Panc1 (cell line): ENCODE results near the gene IRF3. TPM values are rescaled to one million over a fixed set of nuclear protein-coding genes. Genes with fewer than 3 reads are reported as not detected.

Source experiments
- ATAC-seq: fragments of 200-7000 bp; cut with Tn5 transposase; 2 replicates; pipeline ENCODE4 v1.9.1; 2020; ENCODE audit warnings: mild to moderate bottlenecking, moderate library complexity
- BruUV-seq: library from RNA; stranded (reverse); fragments of 400-500 nt; replicated peaks from 2 replicates; lab custom pipeline; 2021; lab: Mats Ljungman, UMichigan
- CTCF ChIA-PET: fragments of 300-600 bp; sonication (Branson Sonifier 250); formaldehyde crosslinking; loops from one replicate; lab custom pipeline; 2022; ENCODE audit warnings: antibody characterized with exemption; lab: Charles Lee
- POLR2A ChIA-PET: fragments of 300-600 bp; sonication (Branson Sonifier 250); formaldehyde crosslinking; loops from one replicate; lab custom pipeline; 2022; ENCODE audit warnings: antibody characterized with exemption; lab: Charles Lee
- DNase-seq: peaks from one replicate; pipeline ENCODE4 v3.0.0-alpha.2; 2010; ENCODE audit warnings: low read depth, low spot score
- H3K27ac ChIP-seq: 2 replicates; pipeline ENCODE4 v1.5.1; 2011; ENCODE audit warnings: mild to moderate bottlenecking, low read length, inconsistent platforms
- H3K27me3 ChIP-seq: fragments of 200-500 bp; sonication (Bioruptor generic); 2 replicates; pipeline ENCODE4 v1.6.0; 2014; ENCODE audit warnings: low read length, inconsistent platforms; ENCODE audit not compliant: control insufficient read depth, insufficient read depth
- H3K36me3 ChIP-seq: fragments of 200-500 bp; sonication (Bioruptor generic); 2 replicates; pipeline ENCODE4 v1.5.1; 2014; ENCODE audit warnings: inconsistent platforms, mild to moderate bottlenecking, low read length, moderate library complexity; ENCODE audit not compliant: control insufficient read depth, insufficient read depth
- H3K4me1 ChIP-seq: 2 replicates; pipeline ENCODE4 v1.5.1; 2011; ENCODE audit warnings: inconsistent platforms, mild to moderate bottlenecking, low read length, moderate library complexity; ENCODE audit not compliant: control insufficient read depth, insufficient read depth
- H3K4me3 ChIP-seq, 2 experiments: 2 replicates each; pipeline ENCODE4 v1.5.1; 2011 to 2012; ENCODE audit warnings: low read depth in 2 of 2, low read length in 2 of 2, mild to moderate bottlenecking in 2 of 2, inconsistent platforms in 1 of 2, moderate library complexity in 1 of 2
- H3K9me3 ChIP-seq: fragments of 200-500 bp; sonication (Bioruptor generic); 2 replicates; pipeline ENCODE4 v1.5.1; 2014; ENCODE audit warnings: low read depth, mild to moderate bottlenecking, inconsistent platforms, low read length, moderate library complexity; ENCODE audit not compliant: control insufficient read depth, insufficient read depth
- POLR2AphosphoS5 ChIP-seq: IDR thresholded peaks from 2 replicates; pipeline ENCODE4 v1.6.1; 2012; ENCODE audit warnings: mild to moderate bottlenecking, low read depth, low read length, moderate library complexity
- REST ChIP-seq, 2 experiments: IDR thresholded peaks; 2 replicates each; pipeline ENCODE4 v1.6.1; 2011 to 2012; ENCODE audit warnings: low read depth in 2 of 2, control low read depth in 1 of 2, low read length in 1 of 2, mild to moderate bottlenecking in 1 of 2, moderate library complexity in 1 of 2; ENCODE audit not compliant: insufficient read depth in 1 of 2
- SIN3A ChIP-seq: IDR thresholded peaks from 2 replicates; pipeline ENCODE4 v1.6.1; 2012; ENCODE audit warnings: low read depth, mild to moderate bottlenecking, low read length, moderate library complexity, borderline replicate concordance; ENCODE audit not compliant: insufficient read depth
- TCF7L2 ChIP-seq: IDR thresholded peaks from 2 replicates; pipeline ENCODE4 v1.6.1; 2011; ENCODE audit warnings: mild to moderate bottlenecking, low read depth, low read length, inconsistent platforms
- in situ Hi-C: cut with HindIII; loops from 2 replicates; pipeline ENCODE4 v1.10.0; 2016; ENCODE audit warnings: low sequenced_read_pairs, low pct_unique_long_range_greater_than_20kb
- intact Hi-C: fragments of 100-400 bp; cut with micrococcal nuclease; formaldehyde crosslinking; loops from one replicate; pipeline ENCODE4 v1.10.0; 2022; ENCODE audit not compliant: unreplicated experiment
- total RNA-seq: library from RNA; stranded (reverse); gene quantifications from one replicate; pipeline ENCODE4 v1.2.1, GENCODE V29; 2021; ENCODE audit not compliant: unreplicated experiment
- TF ChIP-seq, protein P1 (sequence below): fragments of 450-650 bp; IDR thresholded peaks from 2 replicates; pipeline ENCODE4 v1.5.1; 2017; ENCODE audit warnings: mild to moderate bottlenecking

The IRF3 gene
- total RNA-seq, 1 experiment from 2014 or later = 109 TPM

- Histone ChIP-seq H3K4me3 (no peak overlapping the region), H3K9me3 (no peaks in the 10 kb centered on the region), H3K27ac (peak overlapping the region; percentile 34; the same call in 1 of the 2 replicates), H3K4me1 (peaks cover 6% of the 10 kb centered on the region; the same call in 1 of the 2 replicates), H3K36me3 (peaks cover 10% of the 10 kb centered on the region; the same call in 1 of the 2 replicates), H3K27me3 (no peaks in the 10 kb centered on the region)
- TF ChIP-seq, protein P1, sequence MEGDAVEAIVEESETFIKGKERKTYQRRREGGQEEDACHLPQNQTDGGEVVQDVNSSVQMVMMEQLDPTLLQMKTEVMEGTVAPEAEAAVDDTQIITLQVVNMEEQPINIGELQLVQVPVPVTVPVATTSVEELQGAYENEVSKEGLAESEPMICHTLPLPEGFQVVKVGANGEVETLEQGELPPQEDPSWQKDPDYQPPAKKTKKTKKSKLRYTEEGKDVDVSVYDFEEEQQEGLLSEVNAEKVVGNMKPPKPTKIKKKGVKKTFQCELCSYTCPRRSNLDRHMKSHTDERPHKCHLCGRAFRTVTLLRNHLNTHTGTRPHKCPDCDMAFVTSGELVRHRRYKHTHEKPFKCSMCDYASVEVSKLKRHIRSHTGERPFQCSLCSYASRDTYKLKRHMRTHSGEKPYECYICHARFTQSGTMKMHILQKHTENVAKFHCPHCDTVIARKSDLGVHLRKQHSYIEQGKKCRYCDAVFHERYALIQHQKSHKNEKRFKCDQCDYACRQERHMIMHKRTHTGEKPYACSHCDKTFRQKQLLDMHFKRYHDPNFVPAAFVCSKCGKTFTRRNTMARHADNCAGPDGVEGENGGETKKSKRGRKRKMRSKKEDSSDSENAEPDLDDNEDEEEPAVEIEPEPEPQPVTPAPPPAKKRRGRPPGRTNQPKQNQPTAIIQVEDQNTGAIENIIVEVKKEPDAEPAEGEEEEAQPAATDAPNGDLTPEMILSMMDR = no peak
- TF ChIP-seq POLR2AphosphoS5 (no peak), TCF7L2 (no peak), REST (IDR thresholded peaks at IDR 0.05; ENCODE audit: insufficient read depth in 1 of 2, low read depth in 2 of 2, low read length in 1 of 2) (no peak), SIN3A (no peak)
- DNase-seq = no peak
- ChIA-PET CTCF (no interaction called here), POLR2A (no interaction called here)
- intact Hi-C loops (no loop called here), in situ Hi-C loops (no loop called here)
- no peak for ATAC-seq
- no TSS peak for BruUV-seq
Measured at GRCh38 chr19:49667473-49667872, 1.8 kb upstream of the IRF3 start.

- Histone ChIP-seq H3K4me3 (peak overlapping the region; percentile 71 to 95), H3K36me3 (peaks cover 10% of the 10 kb centered on the region; the same call in 1 of the 2 replicates), H3K27ac (peak overlapping the region; percentile 90), H3K4me1 (peaks cover 2% of the 10 kb centered on the region; the same call in 1 of the 2 replicates), H3K9me3 (no peaks in the 10 kb centered on the region), H3K27me3 (no peaks in the 10 kb centered on the region)
- intact Hi-C loops = no loop called here
- TF ChIP-seq, protein P1 = no peak
- no peak for TF ChIP-seq SIN3A
- TF ChIP-seq REST (IDR thresholded peaks at IDR 0.05; ENCODE audit: insufficient read depth in 1 of 2, low read depth in 2 of 2, low read length in 1 of 2) = no peak
- TF ChIP-seq TCF7L2 = no peak
- TF ChIP-seq POLR2AphosphoS5 = no peak
- ChIA-PET POLR2A (interaction anchor here (0.6 kb wide), 1 partner anchor 50 kb away, joined by 3 read pairs; no protein-coding TSS in a partner anchor), CTCF (no interaction called here)
- ATAC-seq (peak; percentile 5; the same call in 1 of the 2 replicates), DNase-seq (no peak)
- TSS peak; percentile 91 for BruUV-seq
- in situ Hi-C loops = no loop called here
Measured at GRCh38 chr19:49666120-49666444, 425 bp upstream of the IRF3 start.
